ACC112 (cell line): ENCODE results near the gene USP3.

Experiments used
- H2AFZ ChIP-seq: fragments of 200-600 bp; sonication (generic); one replicate; pipeline ENCODE4 v1.6.0; 2017; ENCODE audit warnings: antibody characterized with exemption, low read length; ENCODE audit not compliant: unreplicated experiment
- H3K27ac ChIP-seq: fragments of 200-600 bp; sonication (generic); 2 replicates; pipeline ENCODE4 v1.5.1; 2014; ENCODE audit warnings: low read depth, mild to moderate bottlenecking, antibody characterized with exemption, low read length, moderate library complexity
- H3K27me3 ChIP-seq: fragments of 200-600 bp; sonication (generic); 2 replicates; pipeline ENCODE4 v1.6.1; 2014; ENCODE audit warnings: mild to moderate bottlenecking, antibody characterized with exemption, low read length, moderate library complexity, mixed read lengths; ENCODE audit not compliant: insufficient read depth
- H3K36me3 ChIP-seq: fragments of 200-600 bp; sonication (generic); 2 replicates; pipeline ENCODE4 v1.6.1; 2016; ENCODE audit warnings: mild to moderate bottlenecking, antibody characterized with exemption, low read length, moderate library complexity, mixed read lengths; ENCODE audit not compliant: insufficient read depth
- H3K4me1 ChIP-seq: fragments of 200-600 bp; sonication (generic); one replicate; pipeline ENCODE4 v1.6.1; 2016; ENCODE audit warnings: low read length, mixed read lengths; ENCODE audit not compliant: insufficient read depth, unreplicated experiment, control insufficient read depth
- H3K4me3 ChIP-seq: fragments of 200-600 bp; sonication (generic); 2 replicates; pipeline ENCODE4 v1.5.1; 2014; ENCODE audit warnings: mild to moderate bottlenecking, low read depth, low read length
- H3K79me2 ChIP-seq: fragments of 200-600 bp; sonication (generic); one replicate; pipeline ENCODE4 v1.6.0; 2016; ENCODE audit warnings: low read length; ENCODE audit not compliant: control insufficient read depth, unreplicated experiment, insufficient read depth

The USP3 gene

GRCh38 chr15:63634154-63634553 is 129.8 kb downstream of the USP3 start:
- Histone ChIP-seq H3K36me3 (peaks cover 25% of the 10 kb centered on the region), H3K27me3 (no peaks in the 10 kb centered on the region), H3K4me1 (no peaks in the 10 kb centered on the region), H2AFZ (no peak overlapping the region), H3K4me3 (no peak overlapping the region), H3K79me2 (no peaks in the 10 kb centered on the region), H3K27ac (no peak overlapping the region)

DNA sequence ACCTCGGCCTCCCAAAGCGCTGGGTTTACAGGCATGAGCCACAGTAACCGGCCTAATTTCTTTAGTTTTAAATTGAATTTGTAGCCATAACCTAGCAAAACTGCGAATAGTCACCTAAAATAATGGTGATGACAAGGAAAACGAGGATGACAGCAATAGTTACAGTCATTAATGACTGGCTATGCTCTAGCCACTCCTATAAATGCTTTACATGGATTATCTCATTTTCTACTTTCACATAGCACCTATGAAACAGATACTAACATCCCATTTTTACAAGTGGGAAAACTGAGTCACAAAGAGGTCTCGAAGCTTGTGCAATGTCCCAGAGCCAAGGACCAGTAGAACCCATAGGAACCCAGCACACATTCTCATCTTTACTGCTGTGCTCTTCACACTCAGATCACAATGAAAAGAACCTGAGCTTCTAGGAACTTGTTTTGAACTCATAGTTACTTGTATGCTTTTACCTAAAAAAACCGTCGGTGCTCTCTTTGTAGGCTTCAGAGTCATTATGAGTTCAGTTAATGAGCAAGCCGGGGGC is 132.2 kb downstream of the USP3 start:
- H3K4me3 ChIP-seq: no peak overlapping the region
- no peaks in the 10 kb centered on the region for H3K79me2 ChIP-seq
- H2AFZ ChIP-seq: no peak overlapping the region
- H3K4me1 ChIP-seq: no peaks in the 10 kb centered on the region
- H3K36me3 ChIP-seq: peaks cover 38% of the 10 kb centered on the region
- H3K27ac ChIP-seq: no peak overlapping the region
- no peaks in the 10 kb centered on the region for H3K27me3 ChIP-seq

DNA sequence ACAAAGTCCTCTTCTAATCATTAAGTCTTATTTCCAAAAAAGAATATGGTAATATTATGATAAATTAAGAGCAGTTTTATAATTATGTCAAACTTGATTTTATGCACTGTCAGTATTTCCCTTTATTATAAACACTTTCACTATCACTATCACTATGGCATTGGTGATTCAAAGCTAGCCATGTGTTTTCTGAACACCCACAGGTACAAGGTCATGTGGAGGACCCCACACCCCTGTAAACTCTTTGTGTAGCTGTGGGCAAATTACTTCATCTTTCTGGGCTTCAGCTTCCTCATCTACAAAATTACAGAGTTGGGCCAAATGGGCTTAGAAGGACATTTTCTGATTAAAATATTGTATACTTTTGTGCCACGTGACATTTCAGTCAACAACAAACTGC is 134.4 kb downstream of the USP3 start:
- no peaks in the 10 kb centered on the region for H3K79me2 ChIP-seq
- no peak overlapping the region for H2AFZ ChIP-seq
- no peak overlapping the region for H3K4me3 ChIP-seq
- no peak overlapping the region for H3K27ac ChIP-seq
- H3K27me3 ChIP-seq: no peaks in the 10 kb centered on the region
- H3K36me3 ChIP-seq: peaks cover 37% of the 10 kb centered on the region
- no peaks in the 10 kb centered on the region for H3K4me1 ChIP-seq

DNA sequence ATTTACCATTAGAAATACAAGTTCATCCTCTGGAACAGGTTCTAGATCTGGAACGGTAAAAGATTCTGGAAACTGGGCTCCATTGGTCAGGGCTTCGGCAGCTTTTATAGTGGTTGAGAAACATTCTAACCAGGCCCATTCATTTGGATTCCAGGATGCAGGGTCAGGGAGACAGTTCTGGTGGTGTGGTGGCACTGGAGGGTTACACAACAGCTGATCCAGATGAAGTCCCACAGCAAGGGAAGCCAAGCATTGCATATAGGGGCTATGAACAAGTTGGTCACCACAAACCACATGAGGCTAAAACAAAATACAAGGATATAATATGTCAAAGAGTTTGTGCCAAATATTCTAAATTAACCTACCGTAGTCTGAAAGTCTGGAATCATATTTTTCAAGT is 135.8 kb downstream of the USP3 start:
- no peak overlapping the region for H2AFZ ChIP-seq
- H3K27me3 ChIP-seq: no peaks in the 10 kb centered on the region
- no peaks in the 10 kb centered on the region for H3K4me1 ChIP-seq
- H3K79me2 ChIP-seq: no peaks in the 10 kb centered on the region
- H3K4me3 ChIP-seq: no peak overlapping the region
- H3K27ac ChIP-seq: no peak overlapping the region
- H3K36me3 ChIP-seq: peaks cover 33% of the 10 kb centered on the region
